ENCODE data around the gene ING5.

The ING5 gene

DNA sequence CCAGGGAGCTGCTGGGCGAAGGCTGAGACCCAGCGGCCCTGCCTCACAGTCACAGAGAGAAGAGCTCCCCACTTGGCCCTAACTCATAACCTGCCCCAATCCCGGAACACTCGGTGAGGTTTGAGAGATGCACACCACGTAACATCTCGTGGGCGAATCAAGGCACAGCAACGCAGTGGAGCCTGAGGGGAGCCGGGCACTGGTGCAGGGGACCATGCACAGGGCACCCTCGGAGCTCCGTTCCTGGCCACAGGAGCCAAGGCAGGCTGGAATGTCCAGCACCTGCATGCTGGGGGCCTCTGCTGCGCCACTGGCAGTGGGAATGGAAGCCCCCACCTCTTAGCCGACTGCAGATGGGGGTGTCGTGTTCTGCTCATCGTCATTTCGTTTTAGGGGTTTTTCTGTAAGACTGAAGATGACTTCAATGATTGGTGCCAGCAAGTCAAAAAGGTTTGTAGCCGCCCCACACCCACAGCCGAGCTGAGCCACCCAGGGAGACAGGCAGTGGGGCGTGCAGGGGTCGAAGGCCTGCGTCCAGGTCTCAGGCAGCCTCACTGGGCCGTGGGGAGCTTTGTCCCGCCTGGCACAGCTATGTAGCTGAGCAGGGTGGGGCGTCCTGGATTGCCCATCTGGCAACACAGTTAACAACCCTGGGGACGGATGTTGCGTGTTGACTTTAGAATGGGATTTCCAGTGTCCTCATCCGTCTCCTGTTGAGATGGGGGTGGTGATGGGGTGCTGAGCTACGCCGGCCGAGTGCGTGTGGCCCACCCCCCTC, 31.3 kb upstream of the ING5 start:
- peaks cover 89% of the 10 kb centered on the region for H3K36me3 ChIP-seq
- no peak overlapping the region for H3K27ac ChIP-seq
- TF ChIP-seq, protein P1, sequence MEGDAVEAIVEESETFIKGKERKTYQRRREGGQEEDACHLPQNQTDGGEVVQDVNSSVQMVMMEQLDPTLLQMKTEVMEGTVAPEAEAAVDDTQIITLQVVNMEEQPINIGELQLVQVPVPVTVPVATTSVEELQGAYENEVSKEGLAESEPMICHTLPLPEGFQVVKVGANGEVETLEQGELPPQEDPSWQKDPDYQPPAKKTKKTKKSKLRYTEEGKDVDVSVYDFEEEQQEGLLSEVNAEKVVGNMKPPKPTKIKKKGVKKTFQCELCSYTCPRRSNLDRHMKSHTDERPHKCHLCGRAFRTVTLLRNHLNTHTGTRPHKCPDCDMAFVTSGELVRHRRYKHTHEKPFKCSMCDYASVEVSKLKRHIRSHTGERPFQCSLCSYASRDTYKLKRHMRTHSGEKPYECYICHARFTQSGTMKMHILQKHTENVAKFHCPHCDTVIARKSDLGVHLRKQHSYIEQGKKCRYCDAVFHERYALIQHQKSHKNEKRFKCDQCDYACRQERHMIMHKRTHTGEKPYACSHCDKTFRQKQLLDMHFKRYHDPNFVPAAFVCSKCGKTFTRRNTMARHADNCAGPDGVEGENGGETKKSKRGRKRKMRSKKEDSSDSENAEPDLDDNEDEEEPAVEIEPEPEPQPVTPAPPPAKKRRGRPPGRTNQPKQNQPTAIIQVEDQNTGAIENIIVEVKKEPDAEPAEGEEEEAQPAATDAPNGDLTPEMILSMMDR (IDR thresholded peaks at IDR 0.05), result no peak

DNA sequence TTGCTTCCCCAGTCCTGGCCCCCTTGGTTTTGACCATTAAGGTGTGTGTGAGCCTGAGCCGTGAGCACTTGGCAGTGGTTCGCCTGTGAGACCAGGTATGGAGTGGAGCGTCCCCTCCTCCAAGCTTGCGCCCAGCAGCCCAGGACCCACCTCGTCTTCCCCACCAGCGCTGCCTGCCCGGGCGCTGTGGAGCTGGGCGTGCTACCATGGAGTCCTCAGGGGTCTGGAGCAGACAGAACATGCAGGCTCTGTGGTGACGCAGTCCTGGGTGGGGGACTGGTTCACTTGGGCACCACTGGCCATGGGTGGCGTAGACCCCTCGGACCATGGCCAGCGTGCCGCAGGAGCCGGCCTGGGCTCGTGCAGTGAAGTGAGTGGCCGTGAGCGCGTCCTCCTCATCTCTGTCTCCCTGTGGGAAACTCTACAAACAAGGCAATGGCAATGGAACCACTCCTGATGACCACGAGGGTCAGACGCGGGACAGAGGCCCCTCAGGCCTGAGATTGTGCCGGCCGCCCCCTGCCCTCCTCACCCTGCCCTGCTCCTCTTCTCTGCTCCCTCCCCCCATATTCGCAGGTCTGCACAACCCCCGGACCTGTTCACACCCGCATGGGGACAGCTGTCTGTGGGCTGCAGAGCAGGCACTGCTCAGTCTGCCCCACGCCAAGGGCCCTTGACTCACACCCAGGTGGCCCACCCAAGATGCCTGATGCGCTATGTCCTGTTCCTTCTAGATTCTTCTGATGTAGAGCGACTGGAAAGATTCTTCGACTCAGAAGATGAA, 30.2 kb upstream of the ING5 start:
- H3K36me3 ChIP-seq, result peaks cover 97% of the 10 kb centered on the region
- H3K4me3 ChIP-seq (ENCODE audit: low read depth in 1 of 2, low read length in 1 of 2), result no peak overlapping the region
- no peak overlapping the region for H3K27ac ChIP-seq
- no peaks in the 10 kb centered on the region for H3K9me3 ChIP-seq
- H3K4me1 ChIP-seq (ENCODE audit: control insufficient read depth in 1 of 2, insufficient read depth in 1 of 2, low read depth in 1 of 2, low read length in 1 of 2), result no peaks in the 10 kb centered on the region
- TF ChIP-seq, protein P1 (IDR thresholded peaks at IDR 0.05), result no peak
- H3K27me3 ChIP-seq, result no peaks in the 10 kb centered on the region

More for the DNA sequence above, 31.3 kb upstream of the ING5 start:
- H3K4me3 ChIP-seq (ENCODE audit: low read depth in 1 of 2, low read length in 1 of 2), result no peak overlapping the region
- no peaks in the 10 kb centered on the region for H3K4me1 ChIP-seq (ENCODE audit: control insufficient read depth in 1 of 2, insufficient read depth in 1 of 2, low read depth in 1 of 2, low read length in 1 of 2)
- no peaks in the 10 kb centered on the region for H3K9me3 ChIP-seq
- H3K27me3 ChIP-seq, result no peaks in the 10 kb centered on the region

DNA sequence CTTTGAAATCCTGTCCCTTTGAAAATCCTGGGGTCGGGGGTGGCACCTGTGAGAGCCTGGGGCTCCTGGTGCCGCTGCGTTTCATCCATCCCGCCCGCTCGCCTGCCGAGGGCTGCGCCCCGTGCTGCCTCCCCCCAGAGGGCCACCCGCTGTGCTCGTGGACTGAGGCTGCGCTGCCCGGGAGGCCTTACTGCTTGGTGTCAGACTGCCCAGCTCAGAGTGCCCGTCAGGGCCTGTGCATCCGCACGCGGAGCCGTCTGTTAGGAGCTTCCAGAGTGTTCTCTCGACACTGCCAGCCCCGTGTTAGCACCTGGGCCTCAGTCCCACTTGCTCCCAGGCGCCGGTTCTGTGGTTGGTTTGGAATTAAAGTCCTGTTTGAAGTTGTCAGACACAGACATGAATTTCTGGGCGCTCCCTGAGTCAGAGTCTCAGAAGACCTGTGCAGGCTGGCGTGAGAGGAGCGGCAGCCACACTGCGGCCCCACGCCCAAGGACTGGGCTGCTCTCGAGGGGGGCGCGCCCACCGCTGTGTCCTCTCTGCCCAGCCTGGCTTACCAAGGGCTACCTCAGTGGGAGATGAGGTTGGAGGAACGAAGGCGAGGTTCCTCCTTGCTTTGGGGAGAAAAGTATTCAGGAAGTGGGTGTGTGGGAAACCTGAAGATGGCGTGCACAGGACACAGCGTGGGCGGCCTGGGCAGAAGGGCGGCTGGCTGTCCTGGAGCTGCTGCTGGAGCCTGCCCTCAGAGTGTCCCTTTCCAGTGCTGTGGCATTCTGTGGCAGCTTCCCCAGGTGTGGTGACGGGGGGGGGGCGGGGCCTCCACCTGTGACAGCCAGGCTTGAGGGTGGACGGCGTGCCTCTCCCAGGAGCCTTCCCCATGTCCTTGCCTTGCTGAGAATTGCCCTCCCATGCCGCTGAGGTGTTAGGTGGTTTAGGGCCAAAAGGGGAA, 29.3 kb upstream of the ING5 start:
- Histone ChIP-seq H3K4me1 (ENCODE audit: control insufficient read depth in 1 of 2, insufficient read depth in 1 of 2, low read depth in 1 of 2, low read length in 1 of 2) (no peaks in the 10 kb centered on the region), H3K27ac (no peak overlapping the region), H3K9me3 (no peaks in the 10 kb centered on the region), H3K36me3 (peaks cover 97% of the 10 kb centered on the region), H3K4me3 (ENCODE audit: low read depth in 1 of 2, low read length in 1 of 2) (no peak overlapping the region), H3K27me3 (no peaks in the 10 kb centered on the region)
- TF ChIP-seq, protein P1 (IDR thresholded peaks at IDR 0.05), result no peak

DNA sequence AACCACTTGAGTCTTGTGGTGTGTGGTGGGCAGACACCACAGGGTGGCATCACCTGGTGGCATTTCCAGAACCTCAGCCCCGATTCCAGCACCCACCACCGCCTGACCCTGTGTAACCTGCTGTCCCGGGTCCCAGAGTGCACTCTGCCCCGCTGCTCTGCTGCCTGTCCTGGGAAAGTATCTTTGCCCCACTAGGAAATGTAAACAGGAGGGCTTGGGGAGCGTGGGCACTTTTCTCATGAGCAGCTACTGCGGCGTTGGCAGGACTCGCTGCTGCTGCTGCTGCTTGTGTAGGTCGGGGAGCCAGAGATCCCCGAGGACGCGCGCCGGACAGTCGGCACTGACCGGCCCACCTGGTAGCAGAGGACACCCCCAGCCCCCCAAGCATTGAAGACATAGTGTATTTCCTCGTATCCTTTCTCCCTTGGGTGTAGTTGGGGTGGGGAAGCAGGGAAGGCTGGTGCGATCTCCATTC, 28.6 kb upstream of the ING5 start:
- TF ChIP-seq, protein P1 (IDR thresholded peaks at IDR 0.05), result no peak
- no peak overlapping the region for H3K27ac ChIP-seq
- no peak overlapping the region for H3K4me3 ChIP-seq (ENCODE audit: low read depth in 1 of 2, low read length in 1 of 2)
- H3K9me3 ChIP-seq, result no peaks in the 10 kb centered on the region
- H3K27me3 ChIP-seq, result no peaks in the 10 kb centered on the region
- H3K4me1 ChIP-seq (ENCODE audit: control insufficient read depth in 1 of 2, insufficient read depth in 1 of 2, low read depth in 1 of 2, low read length in 1 of 2), result no peaks in the 10 kb centered on the region
- peaks cover 97% of the 10 kb centered on the region for H3K36me3 ChIP-seq

All from neutrophil (primary cell).